ENCODE data around the gene CERS4.
A peak's percentile ranks its signal among the peaks of the same experiment; 100 is the strongest.
"Not testable (repeated sequence)": the region's sequence is repeated elsewhere in the genome, so short reads cannot be mapped to it uniquely, and the experiment has no call there.

The CERS4 gene

GRCh38 chr19:8194528-8195267 lies 14.5 kb upstream of the CERS4 start:
- Histone ChIP-seq H3K4me1 (ENCODE audit: control insufficient read depth, insufficient read depth, low read length) (peaks cover 2% of the 10 kb centered on the region), H3K9me3 (ENCODE audit: control insufficient read depth in 2 of 2, low read length in 2 of 2) (no peaks in the 10 kb centered on the region), H3K9ac (ENCODE audit: low read length in 2 of 2) (no peak overlapping the region), H3K27me3 (ENCODE audit: control insufficient read depth in 1 of 2, insufficient read depth in 2 of 2, low read length in 2 of 2) (peaks cover 0 to 2% of the 10 kb centered on the region in 2 donors), H3K4me3 (ENCODE audit: low read length in 2 of 2) (no peak overlapping the region), H3K27ac (ENCODE audit: low read length) (no peak overlapping the region), H3K36me3 (ENCODE audit: control insufficient read depth in 2 of 2, insufficient read depth in 2 of 2, low read length in 2 of 2) (no peaks in the 10 kb centered on the region)

- no peak overlapping the region for H3K4me3 ChIP-seq (ENCODE audit: low read length in 2 of 2)
- no peaks in the 10 kb centered on the region for H3K9me3 ChIP-seq (ENCODE audit: control insufficient read depth in 2 of 2, low read length in 2 of 2)
- H3K27me3 ChIP-seq (ENCODE audit: control insufficient read depth in 1 of 2, insufficient read depth in 2 of 2, low read length in 2 of 2) = peaks cover 0 to 2% of the 10 kb centered on the region in 2 donors
- no peaks in the 10 kb centered on the region for H3K36me3 ChIP-seq (ENCODE audit: control insufficient read depth in 2 of 2, insufficient read depth in 2 of 2, low read length in 2 of 2)
- no peak overlapping the region for H3K9ac ChIP-seq (ENCODE audit: low read length in 2 of 2)
- peaks cover 2% of the 10 kb centered on the region for H3K4me1 ChIP-seq (ENCODE audit: control insufficient read depth, insufficient read depth, low read length)
- H3K27ac ChIP-seq (ENCODE audit: low read length) = no peak overlapping the region
These were observed 12.8 kb upstream of the CERS4 start for GRCh38 chr19:8196271-8196927.

- H3K27me3 ChIP-seq (ENCODE audit: control insufficient read depth in 1 of 2, insufficient read depth in 2 of 2, low read length in 2 of 2); H3K9me3 ChIP-seq (ENCODE audit: control insufficient read depth in 2 of 2, low read length in 2 of 2); H3K36me3 ChIP-seq (ENCODE audit: control insufficient read depth in 2 of 2, insufficient read depth in 2 of 2, low read length in 2 of 2); H3K27ac ChIP-seq (ENCODE audit: low read length); H3K9ac ChIP-seq (ENCODE audit: low read length in 2 of 2); H3K4me3 ChIP-seq (ENCODE audit: low read length in 2 of 2); H3K4me1 ChIP-seq (ENCODE audit: control insufficient read depth, insufficient read depth, low read length): not testable (repeated sequence)
These were observed 5.7 kb upstream of the CERS4 start for GRCh38 chr19:8203288-8204120.

GRCh38 chr19:8204961-8205360 lies 4.2 kb upstream of the CERS4 start:
- Histone ChIP-seq H3K9ac (ENCODE audit: low read length in 2 of 2) (no peak overlapping the region), H3K27ac (ENCODE audit: low read length) (no peak overlapping the region), H3K4me3 (ENCODE audit: low read length in 2 of 2) (no peak overlapping the region), H3K36me3 (ENCODE audit: control insufficient read depth in 2 of 2, insufficient read depth in 2 of 2, low read length in 2 of 2) (no peaks in the 10 kb centered on the region), H3K4me1 (ENCODE audit: control insufficient read depth, insufficient read depth, low read length) (peaks cover 11% of the 10 kb centered on the region), H3K27me3 (ENCODE audit: control insufficient read depth in 1 of 2, insufficient read depth in 2 of 2, low read length in 2 of 2) (no peaks in the 10 kb centered on the region), H3K9me3 (ENCODE audit: control insufficient read depth in 2 of 2, low read length in 2 of 2) (no peaks in the 10 kb centered on the region)

GRCh38 chr19:8206147-8207087 lies 2.8 kb upstream of the CERS4 start:
- Histone ChIP-seq H3K36me3 (ENCODE audit: control insufficient read depth in 2 of 2, insufficient read depth in 2 of 2, low read length in 2 of 2) (no peaks in the 10 kb centered on the region), H3K4me1 (ENCODE audit: control insufficient read depth, insufficient read depth, low read length) (peaks cover 19% of the 10 kb centered on the region), H3K27ac (ENCODE audit: low read length) (no peak overlapping the region), H3K4me3 (ENCODE audit: low read length in 2 of 2) (no peak overlapping the region), H3K9ac (ENCODE audit: low read length in 2 of 2) (no peak overlapping the region), H3K27me3 (ENCODE audit: control insufficient read depth in 1 of 2, insufficient read depth in 2 of 2, low read length in 2 of 2) (no peaks in the 10 kb centered on the region), H3K9me3 (ENCODE audit: control insufficient read depth in 2 of 2, low read length in 2 of 2) (no peaks in the 10 kb centered on the region)

GRCh38 chr19:8207326-8207725 lies 1.8 kb upstream of the CERS4 start:
- not testable (repeated sequence) for H3K9me3 ChIP-seq (ENCODE audit: control insufficient read depth in 2 of 2, low read length in 2 of 2); H3K27ac ChIP-seq (ENCODE audit: low read length); H3K36me3 ChIP-seq (ENCODE audit: control insufficient read depth in 2 of 2, insufficient read depth in 2 of 2, low read length in 2 of 2); H3K4me3 ChIP-seq (ENCODE audit: low read length in 2 of 2); H3K27me3 ChIP-seq (ENCODE audit: control insufficient read depth in 1 of 2, insufficient read depth in 2 of 2, low read length in 2 of 2); H3K9ac ChIP-seq (ENCODE audit: low read length in 2 of 2)
- H3K4me1 ChIP-seq (ENCODE audit: control insufficient read depth, insufficient read depth, low read length) = peaks cover 22% of the 10 kb centered on the region

- H3K36me3 ChIP-seq (ENCODE audit: control insufficient read depth in 2 of 2, insufficient read depth in 2 of 2, low read length in 2 of 2) = no peaks in the 10 kb centered on the region
- H3K4me3 ChIP-seq (ENCODE audit: low read length in 2 of 2) = peak overlapping the region; percentile 34 to 69
- no peaks in the 10 kb centered on the region for H3K27me3 ChIP-seq (ENCODE audit: control insufficient read depth in 1 of 2, insufficient read depth in 2 of 2, low read length in 2 of 2)
- H3K4me1 ChIP-seq (ENCODE audit: control insufficient read depth, insufficient read depth, low read length) = peaks cover 22% of the 10 kb centered on the region
- no peaks in the 10 kb centered on the region for H3K9me3 ChIP-seq (ENCODE audit: control insufficient read depth in 2 of 2, low read length in 2 of 2)
- peak overlapping the region; percentile 31 to 51 for H3K9ac ChIP-seq (ENCODE audit: low read length in 2 of 2)
- no peak overlapping the region for H3K27ac ChIP-seq (ENCODE audit: low read length)
These were observed 850 bp upstream of the CERS4 start for GRCh38 chr19:8208119-8208921.

GRCh38 chr19:8209462-8210378 lies 550 bp downstream of the CERS4 start:
- peak overlapping the region; percentile 11 for H3K27ac ChIP-seq (ENCODE audit: low read length)
- H3K27me3 ChIP-seq (ENCODE audit: control insufficient read depth in 1 of 2, insufficient read depth in 2 of 2, low read length in 2 of 2) = no peaks in the 10 kb centered on the region

More at GRCh38 chr19:8209462-8210378, 550 bp downstream of the CERS4 start:
- Histone ChIP-seq H3K4me3 (ENCODE audit: low read length in 2 of 2) (peak overlapping the region; percentile 73 to 82), H3K36me3 (ENCODE audit: control insufficient read depth in 2 of 2, insufficient read depth in 2 of 2, low read length in 2 of 2) (peaks cover 0 to 2% of the 10 kb centered on the region in 2 donors), H3K9me3 (ENCODE audit: control insufficient read depth in 2 of 2, low read length in 2 of 2) (no peaks in the 10 kb centered on the region), H3K9ac (ENCODE audit: low read length in 2 of 2) (peak overlapping the region; percentile 71 to 79), H3K4me1 (ENCODE audit: control insufficient read depth, insufficient read depth, low read length) (peaks cover 22% of the 10 kb centered on the region)

Measured in stomach smooth muscle (tissue), 2 donors.